Fibroblast of mammary gland (primary cell): ENCODE results near the gene NPLOC4.

Experiments used
- DNase-seq: peaks from one replicate; pipeline ENCODE4 v3.0.0-alpha.2; 2010; ENCODE audit warnings: low read depth
- H3K4me3 ChIP-seq: 2 replicates; pipeline ENCODE4 v1.5.1; 2011; ENCODE audit warnings: low read depth, mild to moderate bottlenecking, low read length, moderate library complexity; ENCODE audit not compliant: control insufficient read depth
- CTCF ChIP-seq: conservative IDR thresholded peaks from 2 replicates; pipeline ENCODE4 v1.5.1; 2011; ENCODE audit warnings: low read depth, low read length, inconsistent platforms; ENCODE audit not compliant: control insufficient read depth, insufficient read depth

The NPLOC4 gene

GRCh38 chr17:81664051-81664470, 27.1 kb upstream of the NPLOC4 start:
- H3K4me3 ChIP-seq = no peak overlapping the region
- TF ChIP-seq CTCF = no peak
- DNase-seq = peak; percentile 25

- no peak overlapping the region for H3K4me3 ChIP-seq
- no peak for DNase-seq
- TF ChIP-seq CTCF = no peak
These were observed 25.1 kb upstream of the NPLOC4 start for GRCh38 chr17:81662002-81662401.

- H3K4me3 ChIP-seq = no peak overlapping the region
- TF ChIP-seq CTCF = no peak
These were observed 23.5 kb upstream of the NPLOC4 start for GRCh38 chr17:81660441-81660840.

GRCh38 chr17:81659038-81659437, 22.1 kb upstream of the NPLOC4 start:
- no peak for TF ChIP-seq CTCF
- H3K4me3 ChIP-seq = no peak overlapping the region
- no peak for DNase-seq

More at GRCh38 chr17:81660441-81660840, 23.5 kb upstream of the NPLOC4 start:
- DNase-seq = no peak

GRCh38 chr17:81656835-81657234, 19.9 kb upstream of the NPLOC4 start:
- TF ChIP-seq CTCF = no peak
- DNase-seq = no peak
- no peak overlapping the region for H3K4me3 ChIP-seq

- no peak within 1 kb of the TSS for H3K4me3 ChIP-seq
- TF ChIP-seq CTCF = no peak
- DNase-seq = no peak
These were observed 19.3 kb upstream of the NPLOC4 start, which contains the start of gene PDE6G for GRCh38 chr17:81656118-81656743. Gene PDE6G, minus strand, starts transcription at chr17:81656542. Its CDS starts 3,237 bp downstream, at chr17:81653305.
